Common myeloid progenitor, CD34-positive (primary cell): ENCODE measurements around the gene SETD3.
A peak's percentile ranks its signal among the peaks of the same experiment; 100 is the strongest.

Experiments used
- CTCF ChIA-PET: fragments of 350-600 bp; sonication (Branson Sonifier 250); formaldehyde crosslinking; loops from one replicate; lab custom pipeline; 2021; ENCODE audit warnings: antibody characterized with exemption; lab: Charles Lee
- POLR2A ChIA-PET: fragments of 350-600 bp; sonication (Branson Sonifier 250); formaldehyde crosslinking; loops from one replicate; lab custom pipeline; 2021; ENCODE audit warnings: antibody characterized with exemption; lab: Charles Lee
- DNase-seq, 3 donors: peaks; one replicate each; pipeline versions ENCODE4 v3.0.0 to v3.0.0-alpha.2; 2013
- H3K27ac ChIP-seq, 2 experiments: 1 replicate in 1 of 2; 2 replicates in 1 of 2; pipeline ENCODE4 v1.7.0; 2013; ENCODE audit warnings: inconsistent platforms in 2 of 2, low read length in 2 of 2, mild to moderate bottlenecking in 2 of 2, low read depth in 1 of 2, moderate library complexity in 1 of 2; ENCODE audit not compliant: severe bottlenecking in 2 of 2, insufficient read depth in 1 of 2, poor library complexity in 1 of 2
- H3K27me3 ChIP-seq, 5 experiments: replicated peaks in 2 of 5; 1 replicate in 3 of 5; 2 replicates in 2 of 5; pipeline versions ENCODE4 v1.6.1 to v1.7.0; 2013; ENCODE audit warnings: low read length in 4 of 5, mild to moderate bottlenecking in 2 of 5, moderate library complexity in 2 of 5, inconsistent platforms in 1 of 5; ENCODE audit not compliant: insufficient read depth in 5 of 5, control insufficient read depth in 4 of 5
- H3K36me3 ChIP-seq, 4 experiments: 1 replicate in 2 of 4; 2 replicates in 2 of 4; pipeline versions ENCODE4 v1.6.1 to v1.7.0; 2013; ENCODE audit warnings: low read length in 3 of 4, control low read depth in 1 of 4, mild to moderate bottlenecking in 1 of 4; ENCODE audit not compliant: control insufficient read depth in 4 of 4, insufficient read depth in 4 of 4
- H3K4me1 ChIP-seq, 4 experiments: 1 replicate in 3 of 4; 2 replicates in 1 of 4; pipeline versions ENCODE4 v1.6.1 to v1.7.1; 2013; ENCODE audit warnings: low read length in 3 of 4, mild to moderate bottlenecking in 3 of 4, control low read depth in 1 of 4, inconsistent platforms in 1 of 4, moderate library complexity in 1 of 4; ENCODE audit not compliant: control insufficient read depth in 4 of 4, insufficient read depth in 4 of 4; ENCODE audit errors: control extremely low read depth in 1 of 4
- H3K4me3 ChIP-seq, 7 experiments: 1 replicate in 4 of 7; 2 replicates in 3 of 7; pipeline versions ENCODE4 v1.5.1 to v1.7.0; 2013; ENCODE audit warnings: mild to moderate bottlenecking in 7 of 7, low read length in 6 of 7, moderate library complexity in 6 of 7, inconsistent platforms in 2 of 7, low read depth in 2 of 7, control low read depth in 1 of 7; ENCODE audit not compliant: insufficient read depth in 4 of 7, control insufficient read depth in 1 of 7; ENCODE audit errors: extremely low read depth in 1 of 7
- H3K9me3 ChIP-seq, 5 experiments: 1 replicate in 4 of 5; 2 replicates in 1 of 5; pipeline versions ENCODE4 v1.6.1 to v1.7.1; 2013; ENCODE audit warnings: low read length in 4 of 5, mild to moderate bottlenecking in 2 of 5, inconsistent platforms in 1 of 5, low read depth in 1 of 5, moderate library complexity in 1 of 5; ENCODE audit not compliant: control insufficient read depth in 4 of 5, insufficient read depth in 2 of 5; ENCODE audit errors: control extremely low read depth in 1 of 5
- WGBS: methylation state at CpG from one replicate; pipeline ENCODE4 v1.1.5; 2013; ENCODE audit not compliant: insufficient coverage; 5-methylcytosine and 5-hydroxymethylcytosine counted together

SETD3 gene

DNA sequence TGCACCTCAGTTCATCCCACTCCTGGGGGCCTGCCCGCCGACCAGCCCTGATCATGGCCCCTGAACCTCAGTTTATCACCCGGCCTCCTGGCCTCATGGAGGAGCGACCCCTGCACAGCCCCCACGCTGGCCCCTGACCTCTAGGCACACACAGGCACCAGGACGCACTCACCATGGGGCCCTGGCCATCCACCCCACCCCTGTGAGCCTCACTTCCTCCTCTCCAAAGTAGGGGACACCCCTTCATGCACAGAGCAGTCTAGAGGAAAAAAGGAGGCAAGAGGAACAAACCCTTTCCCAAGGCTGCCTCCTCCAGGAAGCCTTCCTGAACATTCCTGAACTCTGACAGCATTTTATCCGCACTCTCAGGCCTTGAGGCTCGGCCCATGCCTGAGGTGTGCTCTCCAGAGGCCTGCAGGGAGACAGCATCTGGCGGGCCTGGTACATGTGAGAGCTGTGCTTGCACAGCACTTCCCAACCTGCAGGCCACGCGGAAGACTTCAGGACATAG, 40.0 kb upstream of the SETD3 start:
- Histone ChIP-seq H3K4me3 (no peak overlapping the region), H3K27me3 (no peaks in the 10 kb centered on the region), H3K4me1 (no peaks in the 10 kb centered on the region), H3K9me3 (no peaks in the 10 kb centered on the region), H3K27ac (no peak overlapping the region), H3K36me3 (no peaks in the 10 kb centered on the region)
- 98% methylated on average over 9 of the region's 11 CpGs for WGBS
- DNase-seq: no peak
- ChIA-PET CTCF (interaction anchor here (1.5 to 1.6 kb wide), 2 partner anchors 104 to 105 kb away, joined by 3 read pairs; no protein-coding TSS in a partner anchor), POLR2A (no interaction called here)

DNA sequence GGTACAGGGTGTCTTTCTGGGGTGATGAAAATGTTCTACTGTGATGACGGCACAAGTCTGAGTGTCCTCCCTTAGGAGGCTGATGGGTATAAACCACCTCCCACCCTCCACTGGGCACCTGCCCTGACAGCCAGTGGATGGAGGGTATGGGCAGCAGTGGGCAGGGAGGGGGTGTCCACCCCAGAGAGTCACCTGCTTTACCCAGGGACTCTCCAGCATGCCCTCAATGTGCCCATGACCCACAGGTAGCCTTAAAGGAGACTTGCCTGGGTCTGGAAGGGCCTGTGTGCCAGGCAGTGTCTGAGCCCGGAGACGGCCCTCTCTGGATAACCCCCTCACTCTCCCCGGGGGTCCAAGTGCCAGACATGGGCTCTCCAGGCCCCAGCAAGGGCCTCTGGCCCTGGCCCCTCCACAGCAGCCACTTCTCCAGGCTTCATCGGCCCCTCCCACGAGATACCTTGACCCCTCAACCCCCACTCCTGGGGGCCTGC, 39.3 kb upstream of the SETD3 start:
- 90% methylated on average over 3 of the region's 6 CpGs for WGBS
- no peaks in the 10 kb centered on the region for H3K36me3 ChIP-seq
- POLR2A ChIA-PET: no interaction called here
- H3K4me3 ChIP-seq: no peak overlapping the region
- DNase-seq: no peak
- CTCF ChIA-PET: interaction anchor here (1.0 kb wide), 2 partner anchors 25 to 367 kb away, joined by 3 read pairs; no protein-coding TSS in a partner anchor
- H3K4me1 ChIP-seq: no peaks in the 10 kb centered on the region
- no peaks in the 10 kb centered on the region for H3K9me3 ChIP-seq
- H3K27ac ChIP-seq: no peak overlapping the region
- H3K27me3 ChIP-seq: no peaks in the 10 kb centered on the region

GRCh38 chr14:99519347-99519881, 38.8 kb upstream of the SETD3 start:
- DNase-seq: no peak
- H3K4me1 ChIP-seq: no peaks in the 10 kb centered on the region
- no peaks in the 10 kb centered on the region for H3K27me3 ChIP-seq
- 95% methylated on average over 6 of the region's 8 CpGs for whole genome bisulfite sequencing
- ChIA-PET POLR2A (no interaction called here), CTCF (interaction anchor here (1.0 kb wide), 3 partner anchors 24 to 368 kb away, joined by 3 read pairs; no protein-coding TSS in a partner anchor)
- H3K4me3 ChIP-seq: no peak overlapping the region
- H3K36me3 ChIP-seq: no peaks in the 10 kb centered on the region
- H3K27ac ChIP-seq: no peak overlapping the region
- no peaks in the 10 kb centered on the region for H3K9me3 ChIP-seq

- ChIA-PET CTCF (interaction anchor here (0.7 to 2.1 kb wide), 11 partner anchors 10 to 369 kb away, joined by 3 to 6 read pairs (median 3); no protein-coding TSS in a partner anchor), POLR2A (no interaction called here)
- Histone ChIP-seq H3K9me3 (no peaks in the 10 kb centered on the region), H3K4me3 (no peak overlapping the region), H3K4me1 (no peaks in the 10 kb centered on the region), H3K36me3 (peaks cover 0 to 5% (median 3%) of the 10 kb centered on the region in 4 experiments), H3K27ac (no peak overlapping the region), H3K27me3 (no peaks in the 10 kb centered on the region)
- 24% methylated on average over 15 of the region's 21 CpGs for WGBS
- DNase-seq: peak; percentile 47 to 77 (median 72)
Measured at GRCh38 chr14:99518441-99519346, 38.0 kb upstream of the SETD3 start.

DNA sequence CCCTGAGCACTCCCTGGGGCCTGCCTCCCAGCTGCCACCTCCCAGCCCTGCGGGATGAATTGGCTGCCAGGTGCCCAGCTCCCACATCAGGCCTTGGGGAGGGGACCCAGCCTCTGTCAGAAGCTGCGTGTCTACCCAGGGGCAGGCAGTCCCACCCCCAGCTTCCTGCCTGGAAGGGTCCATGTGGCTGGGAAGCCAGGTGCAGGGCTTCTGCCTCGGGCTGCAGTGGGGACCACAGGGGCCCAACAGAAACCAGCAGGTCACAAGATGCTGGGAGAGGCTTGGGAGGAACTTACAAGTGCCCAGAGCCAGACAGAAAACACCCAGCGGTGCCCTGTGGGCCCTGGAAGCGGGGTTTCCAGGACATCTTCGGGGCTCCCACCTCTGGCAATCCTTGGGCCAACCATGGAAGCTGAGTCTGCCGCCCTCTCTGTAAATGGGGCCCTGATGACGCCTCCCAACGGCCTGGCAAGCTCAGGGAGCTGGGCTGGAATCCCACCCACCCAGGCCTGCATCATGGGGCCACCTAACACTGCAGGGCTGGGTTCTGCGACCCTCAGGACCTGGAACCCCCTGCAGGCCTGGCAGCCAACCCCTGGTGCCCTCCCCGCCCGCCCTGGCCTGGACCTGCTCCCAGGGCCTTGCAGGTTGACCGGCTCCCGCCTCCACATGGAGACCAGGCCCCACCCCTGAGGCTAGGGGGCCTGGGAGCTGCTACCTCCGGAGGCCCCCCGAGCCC, 37.2 kb upstream of the SETD3 start:
- Histone ChIP-seq H3K4me3 (no peak overlapping the region), H3K27ac (no peak overlapping the region), H3K36me3 (peaks cover 0 to 9% (median 4%) of the 10 kb centered on the region in 4 experiments), H3K9me3 (no peaks in the 10 kb centered on the region), H3K4me1 (no peaks in the 10 kb centered on the region), H3K27me3 (no peaks in the 10 kb centered on the region)
- 69% methylated on average over 14 of the region's 16 CpGs for WGBS
- DNase-seq: no peak
- POLR2A ChIA-PET: no interaction called here
- CTCF ChIA-PET: interaction anchor here (0.7 to 3.2 kb wide), 9 partner anchors 10 to 370 kb away, joined by 3 to 11 read pairs (median 4); no protein-coding TSS in a partner anchor

- Histone ChIP-seq H3K27me3 (no peaks in the 10 kb centered on the region), H3K4me1 (no peaks in the 10 kb centered on the region), H3K9me3 (no peaks in the 10 kb centered on the region), H3K4me3 (no peak overlapping the region), H3K36me3 (peaks cover 0 to 16% (median 8%) of the 10 kb centered on the region in 4 experiments), H3K27ac (no peak overlapping the region)
- ChIA-PET CTCF (interaction anchor here (0.9 to 3.2 kb wide), 10 partner anchors 9 to 371 kb away, joined by 3 to 11 read pairs (median 4); no protein-coding TSS in a partner anchor), POLR2A (no interaction called here)
- WGBS: 97% methylated on average over 13 of the region's 14 CpGs
- no peak for DNase-seq
Measured at GRCh38 chr14:99516871-99517642, 36.4 kb upstream of the SETD3 start.
